Measurements from ENCODE around the gene CAMKK2.

DNA sequence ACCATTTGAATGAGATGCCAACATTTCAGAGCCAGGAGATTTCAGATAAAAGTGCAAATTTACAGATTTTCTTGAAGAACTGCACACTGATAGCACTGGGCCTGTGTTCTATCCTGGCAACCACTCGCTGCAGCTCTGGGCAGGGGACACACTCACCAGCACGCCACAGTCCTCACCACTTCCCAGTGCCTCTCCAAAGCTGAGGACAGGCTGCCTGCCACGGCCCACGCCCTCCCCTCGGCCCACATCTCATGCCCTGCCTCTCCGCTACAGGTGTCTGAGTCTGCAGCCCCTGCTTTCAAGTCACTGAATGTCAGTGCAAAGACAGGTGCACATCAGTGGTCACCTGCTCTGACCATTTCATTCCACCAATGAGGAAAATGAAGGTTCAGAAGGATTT is 12.7 kb downstream of the CAMKK2 start:
- TF ChIP-seq, protein P1, sequence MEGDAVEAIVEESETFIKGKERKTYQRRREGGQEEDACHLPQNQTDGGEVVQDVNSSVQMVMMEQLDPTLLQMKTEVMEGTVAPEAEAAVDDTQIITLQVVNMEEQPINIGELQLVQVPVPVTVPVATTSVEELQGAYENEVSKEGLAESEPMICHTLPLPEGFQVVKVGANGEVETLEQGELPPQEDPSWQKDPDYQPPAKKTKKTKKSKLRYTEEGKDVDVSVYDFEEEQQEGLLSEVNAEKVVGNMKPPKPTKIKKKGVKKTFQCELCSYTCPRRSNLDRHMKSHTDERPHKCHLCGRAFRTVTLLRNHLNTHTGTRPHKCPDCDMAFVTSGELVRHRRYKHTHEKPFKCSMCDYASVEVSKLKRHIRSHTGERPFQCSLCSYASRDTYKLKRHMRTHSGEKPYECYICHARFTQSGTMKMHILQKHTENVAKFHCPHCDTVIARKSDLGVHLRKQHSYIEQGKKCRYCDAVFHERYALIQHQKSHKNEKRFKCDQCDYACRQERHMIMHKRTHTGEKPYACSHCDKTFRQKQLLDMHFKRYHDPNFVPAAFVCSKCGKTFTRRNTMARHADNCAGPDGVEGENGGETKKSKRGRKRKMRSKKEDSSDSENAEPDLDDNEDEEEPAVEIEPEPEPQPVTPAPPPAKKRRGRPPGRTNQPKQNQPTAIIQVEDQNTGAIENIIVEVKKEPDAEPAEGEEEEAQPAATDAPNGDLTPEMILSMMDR (conservative IDR thresholded peaks at IDR 0.05; ENCODE audit: low read length), result no peak
- no peak for TF ChIP-seq EZH2phosphoT487 (IDR thresholded peaks at IDR 0.05; ENCODE audit: borderline replicate concordance)
